HUES64 (cell line): ENCODE data around the gene TGM2.

Experiments
- H3K27ac ChIP-seq: 2 replicates; pipeline ENCODE4 v1.7.0; 2013; ENCODE audit warnings: low read depth, low read length, inconsistent platforms
- H3K27me3 ChIP-seq: 2 replicates; pipeline ENCODE4 v1.6.1; 2013; ENCODE audit warnings: mild to moderate bottlenecking, low read length; ENCODE audit not compliant: insufficient read depth
- H3K36me3 ChIP-seq: 2 replicates; pipeline ENCODE4 v1.6.1; 2013; ENCODE audit warnings: mild to moderate bottlenecking, low read length; ENCODE audit not compliant: insufficient read depth
- H3K4me1 ChIP-seq: 2 replicates; pipeline ENCODE4 v1.6.1; 2013; ENCODE audit warnings: mild to moderate bottlenecking, low read length, moderate library complexity; ENCODE audit not compliant: insufficient read depth
- H3K4me3 ChIP-seq: 2 replicates; pipeline ENCODE4 v1.5.1; 2013; ENCODE audit warnings: mild to moderate bottlenecking, low read length, moderate library complexity
- H3K9ac ChIP-seq: 2 replicates; pipeline ENCODE4 v1.6.1; 2013; ENCODE audit warnings: mild to moderate bottlenecking, low read depth, low read length
- H3K9me3 ChIP-seq: 2 replicates; pipeline ENCODE4 v1.6.1; 2013; ENCODE audit warnings: low read depth, low read length; ENCODE audit not compliant: insufficient read depth
- WGBS: fragments of 150-250, 120-280 bp; methylation state at CpG from one replicate; pipeline ENCODE4 v1.1.7; 2013; ENCODE audit warnings: missing lambda C conversion rate; 5-methylcytosine and 5-hydroxymethylcytosine counted together

The TGM2 gene

GRCh38 chr20:38116409-38117165, 48.5 kb downstream of the TGM2 start:
- H3K9ac ChIP-seq: no peak overlapping the region
- H3K4me3 ChIP-seq: no peak overlapping the region
- H3K36me3 ChIP-seq: no peaks in the 10 kb centered on the region
- 78% methylated on average over 2 of the region's 3 CpGs for WGBS
- no peak overlapping the region for H3K27ac ChIP-seq
- no peaks in the 10 kb centered on the region for H3K4me1 ChIP-seq
- H3K9me3 ChIP-seq: no peaks in the 10 kb centered on the region
- H3K27me3 ChIP-seq: no peaks in the 10 kb centered on the region

- no peaks in the 10 kb centered on the region for H3K36me3 ChIP-seq
- no peaks in the 10 kb centered on the region for H3K9me3 ChIP-seq
- H3K4me1 ChIP-seq: no peaks in the 10 kb centered on the region
- no peak overlapping the region for H3K9ac ChIP-seq
- 100% methylated on average over 1 of the region's 2 CpGs for WGBS
- H3K4me3 ChIP-seq: no peak overlapping the region
- no peaks in the 10 kb centered on the region for H3K27me3 ChIP-seq
- no peak overlapping the region for H3K27ac ChIP-seq
These were observed 49.2 kb downstream of the TGM2 start for GRCh38 chr20:38115896-38116295.

- Histone ChIP-seq H3K4me3 (no peak overlapping the region), H3K4me1 (no peaks in the 10 kb centered on the region), H3K36me3 (no peaks in the 10 kb centered on the region), H3K27ac (no peak overlapping the region), H3K9me3 (no peaks in the 10 kb centered on the region), H3K27me3 (no peaks in the 10 kb centered on the region), H3K9ac (no peak overlapping the region)
- 90% methylated on average over 1 of the region's 1 CpG for WGBS
These were observed 49.9 kb downstream of the TGM2 start for GRCh38 chr20:38115205-38115604.

- Histone ChIP-seq H3K9ac (no peak overlapping the region), H3K36me3 (no peaks in the 10 kb centered on the region), H3K27me3 (no peaks in the 10 kb centered on the region), H3K9me3 (no peaks in the 10 kb centered on the region), H3K27ac (no peak overlapping the region), H3K4me3 (no peak overlapping the region), H3K4me1 (no peaks in the 10 kb centered on the region)
- WGBS: 97% methylated on average over 4 of the region's 4 CpGs
These were observed 50.7 kb downstream of the TGM2 start for GRCh38 chr20:38114353-38114791.

GRCh38 chr20:38113401-38114325, 51.4 kb downstream of the TGM2 start:
- no peaks in the 10 kb centered on the region for H3K9me3 ChIP-seq
- H3K4me1 ChIP-seq: no peaks in the 10 kb centered on the region
- H3K9ac ChIP-seq: no peak overlapping the region
- no peaks in the 10 kb centered on the region for H3K27me3 ChIP-seq
- H3K27ac ChIP-seq: no peak overlapping the region
- H3K4me3 ChIP-seq: no peak overlapping the region
- no peaks in the 10 kb centered on the region for H3K36me3 ChIP-seq
- WGBS: 60% methylated on average over 10 of the region's 10 CpGs

GRCh38 chr20:38112930-38113294, 52.2 kb downstream of the TGM2 start:
- H3K9ac ChIP-seq: no peak overlapping the region
- H3K4me3 ChIP-seq: no peak overlapping the region
- H3K9me3 ChIP-seq: no peaks in the 10 kb centered on the region
- H3K4me1 ChIP-seq: no peaks in the 10 kb centered on the region
- no peaks in the 10 kb centered on the region for H3K27me3 ChIP-seq
- H3K27ac ChIP-seq: no peak overlapping the region
- WGBS: 93% methylated on average over 8 of the region's 8 CpGs
- no peaks in the 10 kb centered on the region for H3K36me3 ChIP-seq

GRCh38 chr20:38112261-38112929, 52.7 kb downstream of the TGM2 start:
- no peak overlapping the region for H3K27ac ChIP-seq
- no peaks in the 10 kb centered on the region for H3K4me1 ChIP-seq
- H3K36me3 ChIP-seq: no peaks in the 10 kb centered on the region
- WGBS: 85% methylated on average over 14 of the region's 14 CpGs
- H3K4me3 ChIP-seq: no peak overlapping the region
- H3K9ac ChIP-seq: no peak overlapping the region
- H3K27me3 ChIP-seq: no peaks in the 10 kb centered on the region
- H3K9me3 ChIP-seq: no peaks in the 10 kb centered on the region

- WGBS: 94% methylated on average over 8 of the region's 8 CpGs
These were observed 53.5 kb downstream of the TGM2 start for GRCh38 chr20:38111366-38112232.

GRCh38 chr20:38110525-38111178, 54.4 kb downstream of the TGM2 start:
- WGBS: 92% methylated on average over 8 of the region's 8 CpGs
- Histone ChIP-seq H3K4me3 (no peak overlapping the region), H3K27ac (no peak overlapping the region), H3K4me1 (no peaks in the 10 kb centered on the region), H3K27me3 (no peaks in the 10 kb centered on the region), H3K9me3 (no peaks in the 10 kb centered on the region), H3K9ac (no peak overlapping the region), H3K36me3 (no peaks in the 10 kb centered on the region)

More at GRCh38 chr20:38111366-38112232, 53.5 kb downstream of the TGM2 start:
- Histone ChIP-seq H3K9ac (no peak overlapping the region), H3K9me3 (no peaks in the 10 kb centered on the region), H3K4me1 (no peaks in the 10 kb centered on the region), H3K4me3 (no peak overlapping the region), H3K36me3 (no peaks in the 10 kb centered on the region), H3K27ac (no peak overlapping the region), H3K27me3 (no peaks in the 10 kb centered on the region)
